ENCODE measurements around the gene KLHDC10. TPM values are rescaled to one million over a fixed set of nuclear protein-coding genes. Genes with fewer than 3 reads are reported as not detected.

KLHDC10 gene, protein sequence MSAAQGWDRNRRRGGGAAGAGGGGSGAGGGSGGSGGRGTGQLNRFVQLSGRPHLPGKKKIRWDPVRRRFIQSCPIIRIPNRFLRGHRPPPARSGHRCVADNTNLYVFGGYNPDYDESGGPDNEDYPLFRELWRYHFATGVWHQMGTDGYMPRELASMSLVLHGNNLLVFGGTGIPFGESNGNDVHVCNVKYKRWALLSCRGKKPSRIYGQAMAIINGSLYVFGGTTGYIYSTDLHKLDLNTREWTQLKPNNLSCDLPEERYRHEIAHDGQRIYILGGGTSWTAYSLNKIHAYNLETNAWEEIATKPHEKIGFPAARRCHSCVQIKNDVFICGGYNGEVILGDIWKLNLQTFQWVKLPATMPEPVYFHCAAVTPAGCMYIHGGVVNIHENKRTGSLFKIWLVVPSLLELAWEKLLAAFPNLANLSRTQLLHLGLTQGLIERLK
- polyA plus RNA-seq (17.3 to 22.7 TPM (median 20.3 TPM) in 3 replicates), polyA minus RNA-seq (16.9 to 58.0 TPM (median 39.7 TPM) in 3 replicates)
- 15.2 TPM for polyA plus RNA-seq (2011; ENCODE audit: low read depth)
- polyA plus RNA-seq (2011; cell fraction: cytosol; rRNA removed), result 16.9 and 27.3 TPM in 2 replicates
- 28.3 and 31.1 TPM in 2 replicates for polyA plus RNA-seq (2011; cell fraction: nucleus; rRNA removed)
- 12.5 and 16.6 TPM in 2 replicates for polyA plus RNA-seq (2012; ENCODE audit: low replicate concordance)
- polyA minus RNA-seq (2011; cell fraction: cytosol; rRNA and poly(A)+ RNA removed), result 23.2 TPM
- 13.2 and 27.5 TPM in 2 replicates for polyA minus RNA-seq (2011; cell fraction: nucleus; rRNA and poly(A)+ RNA removed)

DNA sequence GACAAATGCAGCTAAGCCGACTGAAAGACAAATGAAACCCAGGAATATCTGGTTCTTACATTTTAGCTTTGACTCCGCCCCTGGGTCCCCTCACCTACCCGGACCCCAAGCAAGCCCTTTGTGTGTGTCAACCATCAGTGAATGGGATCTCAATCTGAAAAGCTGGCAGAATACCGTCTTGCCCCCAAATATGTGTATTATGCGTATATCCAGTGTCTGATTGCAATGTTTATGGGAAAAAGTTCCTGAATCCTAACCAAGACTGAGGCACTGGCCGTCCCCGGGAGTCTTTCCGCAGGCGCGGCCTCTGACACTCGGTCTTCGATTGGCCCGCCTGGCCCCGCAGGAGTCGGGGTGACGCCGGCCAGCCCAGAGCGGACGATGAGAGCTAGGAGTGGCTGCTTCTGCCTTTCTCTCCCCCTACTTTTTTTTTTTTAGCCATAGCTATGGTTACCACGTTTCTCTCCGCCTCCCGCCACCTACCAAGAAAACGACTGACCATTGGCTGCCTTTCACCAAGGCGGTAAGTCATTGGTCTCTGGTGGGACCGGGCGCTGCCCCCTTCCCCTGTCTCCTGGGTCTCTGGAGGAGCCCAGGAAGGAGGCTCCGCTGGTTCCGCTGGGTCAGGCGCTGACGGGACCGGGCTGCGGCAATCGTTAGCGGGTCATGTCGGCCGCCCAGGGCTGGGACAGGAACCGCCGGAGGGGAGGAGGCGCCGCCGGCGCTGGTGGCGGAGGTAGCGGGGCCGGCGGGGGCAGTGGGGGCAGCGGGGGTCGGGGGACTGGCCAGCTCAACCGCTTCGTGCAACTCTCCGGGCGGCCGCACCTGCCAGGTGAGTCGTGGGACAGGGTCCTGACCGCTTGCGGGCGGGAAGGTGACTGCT, at the start of gene KLHDC10:
KLHDC10 (plus strand) TSS at position 557 of the 883 bp plus-strand sequence; CDS start at position 667, 110 bp downstream.
- Histone ChIP-seq H3K9me3 (ENCODE audit: control insufficient read depth, low read depth, low read length) (no peaks in the 10 kb centered on the region), H3K4me3 (ENCODE audit: control insufficient read depth in 2 of 3, extremely low read depth in 1 of 3, insufficient read depth in 2 of 3, low read depth in 1 of 3, low read length in 3 of 3) (peak within 1 kb of the TSS; percentile 73 to 99 (median 85)), H3K9me1 (ENCODE audit: control insufficient read depth, extremely low read depth, insufficient read depth, low read length) (no peaks in the 10 kb centered on the region), H3K27me3 (ENCODE audit: control insufficient read depth, extremely low read depth, insufficient read depth, low read length) (no peaks in the 10 kb centered on the region), H3K27ac (ENCODE audit: control insufficient read depth, insufficient read depth, low read length) (peak within 1 kb of the TSS; percentile 82), H3K36me3 (ENCODE audit: control insufficient read depth in 2 of 2, extremely low read depth in 1 of 2, insufficient read depth in 2 of 2, low read length in 2 of 2) (no peaks in the 10 kb centered on the region), H3K4me2 (ENCODE audit: control insufficient read depth, extremely low read depth, insufficient read depth, low read depth, low read length) (peak within 1 kb of the TSS; percentile 91), H2AFZ (ENCODE audit: control insufficient read depth, low read length) (peak within 1 kb of the TSS; percentile 88), H4K20me1 (ENCODE audit: control insufficient read depth, extremely low read depth, insufficient read depth, low read length) (peaks cover 3% of the 10 kb centered on the region), H3K4me1 (ENCODE audit: control insufficient read depth, extremely low read depth, insufficient read depth, low read length) (peaks cover 11% of the 10 kb centered on the region), H3K79me2 (ENCODE audit: control insufficient read depth, insufficient read depth, low read length) (peaks cover 47% of the 10 kb centered on the region), H3K9ac (ENCODE audit: control insufficient read depth, extremely low read depth, insufficient read depth, low read length) (peak within 1 kb of the TSS; percentile 85)
- FAIRE-seq (peak; percentile 69), DNase-seq (ENCODE audit: low read depth, low spot score) (peak; percentile 83)
- dilution Hi-C loops (cut with MboI; ENCODE audit: extremely low pct_ligation_motif_present, low sequenced_read_pairs), result no loop called here
- TF ChIP-seq, protein P1, sequence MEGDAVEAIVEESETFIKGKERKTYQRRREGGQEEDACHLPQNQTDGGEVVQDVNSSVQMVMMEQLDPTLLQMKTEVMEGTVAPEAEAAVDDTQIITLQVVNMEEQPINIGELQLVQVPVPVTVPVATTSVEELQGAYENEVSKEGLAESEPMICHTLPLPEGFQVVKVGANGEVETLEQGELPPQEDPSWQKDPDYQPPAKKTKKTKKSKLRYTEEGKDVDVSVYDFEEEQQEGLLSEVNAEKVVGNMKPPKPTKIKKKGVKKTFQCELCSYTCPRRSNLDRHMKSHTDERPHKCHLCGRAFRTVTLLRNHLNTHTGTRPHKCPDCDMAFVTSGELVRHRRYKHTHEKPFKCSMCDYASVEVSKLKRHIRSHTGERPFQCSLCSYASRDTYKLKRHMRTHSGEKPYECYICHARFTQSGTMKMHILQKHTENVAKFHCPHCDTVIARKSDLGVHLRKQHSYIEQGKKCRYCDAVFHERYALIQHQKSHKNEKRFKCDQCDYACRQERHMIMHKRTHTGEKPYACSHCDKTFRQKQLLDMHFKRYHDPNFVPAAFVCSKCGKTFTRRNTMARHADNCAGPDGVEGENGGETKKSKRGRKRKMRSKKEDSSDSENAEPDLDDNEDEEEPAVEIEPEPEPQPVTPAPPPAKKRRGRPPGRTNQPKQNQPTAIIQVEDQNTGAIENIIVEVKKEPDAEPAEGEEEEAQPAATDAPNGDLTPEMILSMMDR (optimal IDR thresholded peaks at IDR 0.05 in 1 of 3, IDR thresholded peaks at IDR 0.05 in 1 of 3, conservative IDR thresholded peaks at IDR 0.05 in 1 of 3; ENCODE audit: extremely low read depth in 1 of 3, insufficient read depth in 2 of 3, low read length in 3 of 3), result no peak

DNA sequence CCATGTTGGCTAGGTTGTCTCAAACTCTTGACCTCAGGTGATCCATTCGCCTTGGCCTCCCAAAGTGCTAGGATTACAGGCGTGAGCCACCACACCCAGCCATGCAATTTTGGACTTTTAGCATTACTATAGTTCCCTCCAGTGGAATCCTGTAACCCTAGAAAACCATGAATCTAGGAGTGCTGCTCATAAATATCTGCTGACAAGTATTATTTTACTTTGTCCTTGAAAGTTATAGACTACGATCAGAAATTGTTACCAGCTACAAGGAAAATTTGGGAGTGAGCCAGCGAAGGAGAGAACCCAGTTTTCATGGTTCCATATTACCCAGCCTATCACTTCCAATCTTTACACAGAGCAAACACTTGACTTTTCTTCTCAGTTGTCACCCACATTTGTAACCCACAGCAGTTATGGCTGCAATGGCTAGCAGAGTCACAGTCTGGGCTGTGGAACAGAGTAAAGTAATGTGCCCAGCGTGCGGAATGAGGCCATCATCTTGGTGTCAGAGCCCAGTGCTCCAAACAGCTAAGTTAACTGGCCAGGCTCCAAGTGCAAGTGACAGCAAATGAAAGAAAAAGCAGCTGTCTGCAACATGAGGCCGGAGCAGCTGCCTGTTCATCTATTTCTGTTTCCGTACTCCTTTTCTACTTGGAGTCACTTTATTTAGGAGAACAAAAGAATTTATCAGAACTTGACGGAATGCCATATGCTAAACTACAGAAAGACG, 49.1 kb upstream of the KLHDC10 start:
- FAIRE-seq, result no peak
- peaks cover 18 to 21% of the 10 kb centered on the region in 2 experiments for H3K36me3 ChIP-seq (ENCODE audit: control insufficient read depth in 2 of 2, extremely low read depth in 1 of 2, insufficient read depth in 2 of 2, low read length in 2 of 2)
- TF ChIP-seq, protein P1 (optimal IDR thresholded peaks at IDR 0.05 in 1 of 3, IDR thresholded peaks at IDR 0.05 in 1 of 3, conservative IDR thresholded peaks at IDR 0.05 in 1 of 3; ENCODE audit: extremely low read depth in 1 of 3, insufficient read depth in 2 of 3, low read length in 3 of 3), result no peak
- no peak for TF ChIP-seq EZH2 (IDR thresholded peaks at IDR 0.05; ENCODE audit: low read length)

More for the DNA sequence above, 49.1 kb upstream of the KLHDC10 start:
- dilution Hi-C loops (cut with MboI; ENCODE audit: extremely low pct_ligation_motif_present, low sequenced_read_pairs), result no loop called here
- no peaks in the 10 kb centered on the region for H3K9me1 ChIP-seq (ENCODE audit: control insufficient read depth, extremely low read depth, insufficient read depth, low read length)
- no peaks in the 10 kb centered on the region for H4K20me1 ChIP-seq (ENCODE audit: control insufficient read depth, extremely low read depth, insufficient read depth, low read length)
- peaks cover 9% of the 10 kb centered on the region for H3K4me1 ChIP-seq (ENCODE audit: control insufficient read depth, extremely low read depth, insufficient read depth, low read length)
- no peaks in the 10 kb centered on the region for H3K79me2 ChIP-seq (ENCODE audit: control insufficient read depth, insufficient read depth, low read length)
- no peak overlapping the region for H2AFZ ChIP-seq (ENCODE audit: control insufficient read depth, low read length)
- H3K27me3 ChIP-seq (ENCODE audit: control insufficient read depth, extremely low read depth, insufficient read depth, low read length), result no peaks in the 10 kb centered on the region
- no peak overlapping the region for H3K4me2 ChIP-seq (ENCODE audit: control insufficient read depth, extremely low read depth, insufficient read depth, low read depth, low read length)
- no peaks in the 10 kb centered on the region for H3K9me3 ChIP-seq (ENCODE audit: control insufficient read depth, low read depth, low read length)
- no peak for DNase-seq (ENCODE audit: low read depth, low spot score)
- no peak overlapping the region for H3K27ac ChIP-seq (ENCODE audit: control insufficient read depth, insufficient read depth, low read length)
- no peak overlapping the region for H3K4me3 ChIP-seq (ENCODE audit: control insufficient read depth in 2 of 3, extremely low read depth in 1 of 3, insufficient read depth in 2 of 3, low read depth in 1 of 3, low read length in 3 of 3)
- H3K9ac ChIP-seq (ENCODE audit: control insufficient read depth, extremely low read depth, insufficient read depth, low read length), result no peak overlapping the region
